Activated CD8-positive, alpha-beta memory T cell treated with anti-CD3 and anti-CD28 coated beads, Interleukin-2, amount 50 U/mL, for 1 hour (primary cell): Measurements from ENCODE around the gene MELTF.
"Not testable (repeated sequence)": the region's sequence is repeated elsewhere in the genome, so short reads cannot be mapped to it uniquely, and the experiment has no call there.

Experiments used
- DNase-seq: peaks from one replicate; pipeline ENCODE4 v3.0.0-alpha.2; 2020; ENCODE audit errors: extremely low read depth

Gene MELTF

DNA sequence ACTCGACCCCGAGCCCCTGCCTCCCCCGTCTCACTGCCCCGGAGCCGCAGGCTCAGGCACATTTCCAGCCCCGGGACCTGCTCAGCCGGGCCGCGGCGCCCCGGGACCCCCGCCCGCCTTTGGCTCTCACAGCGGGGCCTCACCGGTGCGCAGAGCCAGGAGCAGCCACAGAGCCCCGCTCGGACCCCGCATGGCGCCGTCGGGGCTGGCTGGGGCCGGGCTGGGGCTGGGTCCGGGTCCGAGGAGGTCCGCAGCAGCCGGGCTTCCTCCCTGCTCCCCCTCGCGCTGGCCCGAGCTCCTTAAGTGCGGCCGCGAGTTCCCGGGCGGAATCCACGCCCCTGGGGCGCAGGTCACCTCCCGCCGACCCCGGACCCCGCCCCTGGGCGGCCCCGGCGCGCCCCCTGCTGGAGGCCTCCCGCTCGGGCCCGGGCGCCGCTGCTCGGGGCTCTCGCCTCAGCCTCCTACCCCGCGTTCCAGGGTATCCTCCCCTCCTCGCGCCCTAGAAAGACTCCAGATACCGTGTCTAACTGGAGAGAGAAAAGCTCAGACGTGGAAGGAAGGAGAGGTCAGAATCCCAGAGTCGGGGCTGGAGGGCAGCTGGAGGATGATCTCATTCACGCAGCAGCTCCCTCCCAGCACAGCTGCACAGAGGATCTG lies at the start of gene MELTF:
Gene MELTF (minus strand): TSS at position 307 of the 657 bp plus-strand sequence. CDS start 115 bp downstream, at position 192.
- DNase-seq, result peak; percentile 24

DNA sequence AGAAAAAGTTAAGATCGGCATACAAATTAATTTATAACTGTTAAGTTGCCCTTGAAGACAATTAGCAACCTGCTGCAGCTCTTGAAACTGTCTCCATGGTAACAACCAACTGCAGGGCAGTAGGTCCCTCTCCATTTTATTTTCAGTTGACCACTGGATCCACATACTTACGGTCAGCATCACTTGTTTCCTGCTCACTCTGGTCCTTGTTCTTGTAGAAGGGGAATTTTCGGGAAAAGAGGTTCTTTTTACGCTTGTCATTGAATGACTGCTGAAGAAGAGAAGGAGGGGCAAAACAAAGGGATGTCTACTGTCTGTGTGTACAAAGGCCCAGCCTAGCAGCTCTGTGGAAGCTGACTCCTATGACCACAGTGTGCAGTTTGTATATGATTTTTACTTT lies 46.8 kb upstream of the MELTF start:
- no peak for DNase-seq

GRCh38 chr3:197068077-197068476 lies 38.5 kb upstream of the MELTF start:
- DNase-seq, result no peak

GRCh38 chr3:197064771-197065170 lies 35.2 kb upstream of the MELTF start:
- no peak for DNase-seq

GRCh38 chr3:197062446-197062845 lies 32.8 kb upstream of the MELTF start:
- DNase-seq, result no peak

GRCh38 chr3:197051637-197052036 lies 22.0 kb upstream of the MELTF start:
- DNase-seq, result not testable (repeated sequence)

DNA sequence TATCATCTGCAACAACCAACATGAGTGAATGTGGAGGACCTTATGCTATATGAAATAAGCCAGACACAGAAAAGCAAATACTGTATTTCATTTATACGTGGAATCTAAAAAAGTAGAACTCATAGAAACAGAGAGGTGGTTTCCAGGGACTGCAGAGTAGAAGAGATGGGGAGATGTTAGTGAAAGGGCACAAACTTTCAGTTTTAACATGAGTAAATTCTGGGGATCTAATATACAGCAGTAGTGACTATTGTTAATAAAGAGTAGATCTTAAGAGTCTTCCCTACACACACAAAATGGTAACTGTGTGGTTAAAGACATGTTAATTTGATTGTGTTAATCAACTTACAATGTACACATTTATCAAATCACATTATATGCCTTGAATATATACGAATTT lies 20.9 kb upstream of the MELTF start:
- no peak for DNase-seq

GRCh38 chr3:197042539-197042938 lies 12.9 kb upstream of the MELTF start:
- no peak for DNase-seq

DNA sequence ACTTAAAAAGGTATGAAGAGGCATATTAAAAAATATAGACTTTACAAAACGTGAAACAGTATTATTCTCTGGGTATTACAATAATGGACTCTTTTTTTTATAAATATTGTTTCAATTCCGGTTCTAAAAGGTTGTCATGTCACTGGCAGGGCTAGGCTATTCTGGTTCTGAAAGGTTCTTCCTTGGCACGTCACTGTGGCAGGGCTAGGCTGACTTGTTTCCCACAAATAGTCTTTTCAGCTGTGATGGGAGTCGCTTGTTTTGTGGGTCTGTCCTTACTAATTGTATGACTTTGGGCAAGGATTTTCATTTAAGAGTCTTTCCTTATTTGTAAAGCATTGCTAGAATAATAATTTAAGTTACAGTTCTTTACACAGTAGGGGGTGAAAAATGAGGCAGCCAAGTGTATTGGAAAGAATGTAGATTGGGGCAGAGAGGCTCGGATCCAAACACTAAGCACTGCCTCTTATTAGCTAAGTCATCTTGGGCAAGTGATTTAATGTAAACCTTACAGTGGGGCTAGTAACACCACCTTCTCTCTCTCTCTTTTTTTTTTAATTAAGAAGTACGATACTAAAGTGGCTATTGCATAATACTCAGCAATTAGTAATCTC lies 12.4 kb upstream of the MELTF start:
- no peak for DNase-seq

DNA sequence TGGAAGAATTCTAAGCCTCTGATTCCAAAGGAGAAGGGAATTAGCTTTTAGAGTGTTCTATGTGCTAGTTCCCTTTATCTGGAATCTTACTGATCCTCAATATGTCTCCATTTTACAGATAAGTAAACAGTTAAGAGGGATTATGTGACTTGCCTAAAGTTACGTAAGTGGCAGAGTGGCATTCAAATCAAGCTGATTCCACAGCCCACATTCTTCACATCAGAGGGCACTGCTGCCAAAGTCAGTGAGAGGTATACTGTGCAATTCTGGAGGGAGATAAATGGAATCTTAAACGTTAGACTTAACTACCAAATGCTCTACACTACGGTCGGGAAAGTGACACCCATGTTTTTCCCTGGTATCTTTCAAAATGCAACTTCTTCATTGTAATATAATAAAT lies 11.0 kb upstream of the MELTF start:
- no peak for DNase-seq

GRCh38 chr3:197038679-197039462 lies 9.3 kb upstream of the MELTF start:
- DNase-seq, result no peak

GRCh38 chr3:197035577-197035976 lies 6.0 kb upstream of the MELTF start:
- DNase-seq, result no peak

DNA sequence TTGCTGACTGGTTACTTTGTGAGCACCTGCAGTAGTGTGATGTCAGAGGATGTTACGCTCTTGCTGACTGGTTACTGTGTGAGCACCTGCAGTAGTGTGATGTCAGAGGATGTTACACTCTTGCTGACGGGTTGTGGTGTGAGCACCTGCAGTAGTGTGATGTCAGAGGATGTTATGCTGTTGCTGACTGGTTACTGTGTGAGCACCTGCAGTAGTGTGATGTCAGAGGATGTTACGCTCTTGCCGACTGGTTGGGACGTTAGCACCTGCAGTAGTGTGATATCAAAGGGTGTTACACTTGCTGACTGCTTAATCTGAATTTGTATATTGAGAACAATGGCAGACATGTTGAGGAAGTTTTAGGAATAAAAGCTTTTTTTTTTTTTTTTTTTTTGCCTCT lies 5.2 kb upstream of the MELTF start:
- not testable (repeated sequence) for DNase-seq

DNA sequence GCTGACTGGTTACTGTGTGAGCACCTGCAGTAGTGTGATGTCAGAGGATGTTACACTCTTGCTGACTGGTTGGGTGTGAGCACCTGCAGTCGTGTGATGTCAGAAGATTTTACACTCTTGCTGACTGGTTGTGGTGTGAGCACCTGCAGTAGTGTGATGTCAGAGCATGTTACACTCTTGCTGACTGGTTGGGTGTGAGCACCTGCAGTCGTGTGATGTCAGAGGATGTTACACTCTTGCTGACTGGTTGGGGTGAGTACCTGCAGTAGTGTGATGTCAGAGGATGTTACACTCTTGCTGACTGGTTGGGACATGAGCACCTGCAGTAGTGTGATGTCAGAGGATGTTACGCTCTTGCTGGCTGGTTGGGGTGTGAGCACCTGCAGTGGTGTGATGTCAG lies 4.1 kb upstream of the MELTF start:
- not testable (repeated sequence) for DNase-seq

DNA sequence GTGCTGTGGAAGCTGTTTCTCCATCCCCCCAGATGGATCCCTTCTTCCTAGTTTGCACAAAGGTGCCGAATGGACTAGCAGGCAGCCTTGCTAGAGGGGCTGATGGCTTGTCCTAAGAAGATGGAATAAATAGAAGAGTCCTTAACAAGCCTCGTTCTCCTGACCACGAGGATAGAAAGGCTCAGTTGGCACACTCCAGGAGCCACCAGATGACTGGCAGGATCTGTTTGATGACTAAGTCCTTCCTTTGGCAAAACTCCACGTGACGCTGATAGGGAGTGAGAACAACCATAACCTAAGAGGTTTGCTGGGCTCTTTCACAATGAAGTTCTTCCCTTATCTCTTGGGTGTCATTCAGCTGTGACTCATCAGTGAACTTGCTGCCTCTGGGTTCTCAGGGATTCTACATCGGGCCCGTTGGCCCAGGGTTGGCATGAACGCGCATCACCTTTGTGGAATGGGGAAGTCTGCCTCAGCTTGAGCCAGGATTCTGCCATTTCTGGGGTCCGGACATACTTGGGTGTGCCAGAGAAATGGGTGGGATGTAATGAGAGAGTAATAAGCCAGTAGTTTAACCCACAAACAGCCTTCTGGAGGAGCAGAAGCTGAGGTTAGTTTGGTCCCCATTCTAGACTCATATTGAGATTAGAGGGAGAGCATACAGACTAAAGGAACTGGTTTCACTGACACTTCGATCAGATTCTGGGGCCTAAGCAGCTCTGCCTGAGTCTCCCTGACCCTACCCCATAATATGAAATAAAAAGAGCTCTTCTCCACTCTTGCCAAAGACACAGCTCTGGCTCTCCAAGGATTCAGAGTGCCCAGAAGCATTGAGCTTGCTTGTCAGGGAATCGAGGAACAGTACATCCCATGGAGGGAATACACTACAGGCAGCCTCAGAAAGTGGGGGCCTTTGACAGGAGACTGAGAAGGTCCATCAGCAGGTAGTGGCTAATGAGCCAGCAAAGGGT lies 2.0 kb upstream of the MELTF start:
- DNase-seq, result no peak

DNA sequence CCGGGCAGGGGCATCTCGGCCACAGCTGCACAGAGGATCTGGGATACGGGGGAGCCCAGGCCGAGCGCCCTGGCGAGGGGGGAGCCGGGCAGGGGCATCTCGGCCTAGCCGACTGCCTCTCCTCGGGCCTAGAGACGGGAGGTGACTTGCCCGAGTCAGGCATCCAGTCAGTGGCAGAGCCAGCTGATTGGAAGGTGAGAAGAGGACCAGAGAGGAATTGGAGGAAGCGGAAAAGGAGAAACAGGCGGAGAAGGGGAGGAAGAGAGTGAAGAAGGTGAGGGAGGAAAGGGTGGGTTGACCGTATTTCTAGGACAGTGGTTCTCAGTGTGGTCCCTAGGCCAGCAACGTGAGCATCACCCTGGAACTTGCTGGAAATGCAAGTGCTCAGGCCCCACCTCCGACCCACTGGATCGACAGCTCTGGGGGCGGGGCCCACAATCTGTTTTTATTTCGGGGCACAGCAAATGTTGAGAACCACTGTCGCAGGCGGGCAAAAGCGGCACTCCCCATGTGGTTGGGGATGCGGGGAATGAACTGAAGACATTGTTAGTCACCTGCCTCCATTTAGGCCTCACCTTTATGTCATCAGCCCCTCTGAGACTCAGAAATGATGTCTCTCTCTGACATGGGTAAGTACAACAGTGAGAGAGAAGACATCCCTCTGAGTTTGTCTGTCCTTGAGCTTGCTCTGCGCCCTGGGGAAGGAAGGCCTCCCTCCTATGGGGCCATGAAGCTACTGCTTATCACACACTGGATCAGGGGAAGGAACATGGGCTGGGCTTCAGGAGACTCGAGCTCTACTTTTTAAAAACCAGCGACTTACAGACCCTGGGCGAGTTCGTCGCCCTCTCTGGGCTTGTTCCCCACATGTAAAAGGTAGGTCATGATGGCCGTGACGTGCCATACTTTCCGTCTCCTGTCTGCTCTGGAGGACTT lies 1.0 kb upstream of the MELTF start:
- no peak for DNase-seq

- no peak for DNase-seq
These were observed 698 bp downstream of the MELTF start for GRCh38 chr3:197028728-197029510.

DNA sequence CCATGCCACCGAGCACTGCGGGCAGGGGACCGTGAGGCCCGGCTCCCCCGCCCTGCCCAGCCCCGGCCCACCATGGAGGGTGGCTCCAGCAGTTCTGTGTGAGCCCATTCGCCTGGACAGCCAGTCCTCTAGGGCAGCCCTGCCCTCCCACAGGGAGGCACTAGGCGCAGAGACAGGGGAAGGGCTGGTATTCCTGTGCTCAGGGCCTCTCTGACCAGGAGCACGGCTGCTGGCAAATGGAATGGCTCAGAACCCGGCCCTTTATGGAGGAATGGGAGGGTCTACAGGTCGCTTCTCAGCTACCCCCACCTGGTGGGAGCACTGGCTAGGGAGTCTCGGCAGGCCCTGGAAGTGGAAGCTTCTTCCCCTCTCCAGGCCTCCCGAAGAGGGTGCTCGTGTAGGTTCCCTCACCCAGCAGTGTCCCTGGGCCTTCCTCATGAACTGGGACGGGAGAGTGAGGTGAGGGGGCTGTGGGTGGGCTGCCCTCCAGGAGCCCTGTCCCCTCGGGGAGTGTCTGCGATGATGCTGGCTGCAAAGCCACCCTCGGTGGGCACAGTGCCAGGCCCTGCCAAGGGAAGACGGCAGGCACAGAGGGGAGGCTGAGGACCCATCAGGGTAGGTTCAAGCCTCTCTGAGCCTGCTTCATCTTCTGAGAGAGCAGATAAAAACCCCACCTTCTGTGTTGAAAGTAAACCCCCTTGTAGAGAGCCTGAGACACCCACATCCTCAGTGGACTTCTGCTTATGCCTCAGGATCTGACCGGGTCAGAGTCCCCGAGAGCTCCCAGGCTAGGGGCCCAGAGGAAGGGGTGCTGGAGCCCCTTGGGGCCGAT lies 1.5 kb downstream of the MELTF start:
- no peak for DNase-seq
